Measurements from ENCODE around the gene TINAG. TPM values are rescaled to one million over a fixed set of nuclear protein-coding genes. Genes with fewer than 3 reads are reported as not detected.

The TINAG gene, protein sequence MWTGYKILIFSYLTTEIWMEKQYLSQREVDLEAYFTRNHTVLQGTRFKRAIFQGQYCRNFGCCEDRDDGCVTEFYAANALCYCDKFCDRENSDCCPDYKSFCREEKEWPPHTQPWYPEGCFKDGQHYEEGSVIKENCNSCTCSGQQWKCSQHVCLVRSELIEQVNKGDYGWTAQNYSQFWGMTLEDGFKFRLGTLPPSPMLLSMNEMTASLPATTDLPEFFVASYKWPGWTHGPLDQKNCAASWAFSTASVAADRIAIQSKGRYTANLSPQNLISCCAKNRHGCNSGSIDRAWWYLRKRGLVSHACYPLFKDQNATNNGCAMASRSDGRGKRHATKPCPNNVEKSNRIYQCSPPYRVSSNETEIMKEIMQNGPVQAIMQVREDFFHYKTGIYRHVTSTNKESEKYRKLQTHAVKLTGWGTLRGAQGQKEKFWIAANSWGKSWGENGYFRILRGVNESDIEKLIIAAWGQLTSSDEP
- total RNA-seq, result 0.16 TPM
- long read RNA-seq, result 0 reads

- no peak for ATAC-seq (ENCODE audit: poor library complexity)
- DNase-seq, result no peak
- intact Hi-C loops (cut with DNase I), result no loop called here
Observed at GRCh38 chr6:54308289-54308985, at the start of gene TINAG. TSS of gene TINAG (plus strand) at chr6:54308441. CDS start at chr6:54308551, 110 bp downstream.

DNA sequence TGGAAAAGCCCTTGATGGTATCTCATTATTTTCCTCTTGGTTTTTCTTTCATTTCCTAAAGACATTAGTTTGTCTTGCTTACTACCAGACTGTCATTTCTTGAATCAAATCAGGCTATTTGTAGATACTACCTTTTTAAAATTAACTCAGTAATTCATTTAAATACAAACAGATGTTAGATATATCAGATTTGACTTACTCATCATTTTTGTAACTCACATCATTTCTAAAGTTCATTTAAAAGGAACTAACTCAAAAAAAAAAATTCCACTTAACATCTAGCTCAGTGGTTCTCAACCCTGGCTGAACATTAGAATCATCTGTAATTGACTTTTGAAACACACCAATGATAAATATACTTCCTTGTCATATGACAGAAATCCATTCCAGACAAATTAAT lies 48.2 kb upstream of the TINAG start:
- intact Hi-C loops (cut with DNase I), result no loop called here
- ATAC-seq (ENCODE audit: poor library complexity), result no peak

GRCh38 chr6:54262499-54262898 lies 45.7 kb upstream of the TINAG start:
- DNase-seq (no peak), ATAC-seq (ENCODE audit: poor library complexity) (no peak)
- intact Hi-C loops (cut with DNase I), result no loop called here

More for the DNA sequence above, 48.2 kb upstream of the TINAG start:
- no peak for DNase-seq

- intact Hi-C loops (cut with DNase I), result no loop called here
- DNase-seq, result no peak
- ATAC-seq (ENCODE audit: poor library complexity), result no peak
Observed at GRCh38 chr6:54262971-54263370, 45.3 kb upstream of the TINAG start.

GRCh38 chr6:54264581-54265272 lies 43.5 kb upstream of the TINAG start:
- intact Hi-C loops (cut with DNase I), result no loop called here
- ATAC-seq (ENCODE audit: poor library complexity) (no peak), DNase-seq (no peak)

GRCh38 chr6:54266400-54266923 lies 41.8 kb upstream of the TINAG start:
- ATAC-seq (ENCODE audit: poor library complexity) (no peak), DNase-seq (no peak)
- intact Hi-C loops (cut with DNase I), result no loop called here

DNA sequence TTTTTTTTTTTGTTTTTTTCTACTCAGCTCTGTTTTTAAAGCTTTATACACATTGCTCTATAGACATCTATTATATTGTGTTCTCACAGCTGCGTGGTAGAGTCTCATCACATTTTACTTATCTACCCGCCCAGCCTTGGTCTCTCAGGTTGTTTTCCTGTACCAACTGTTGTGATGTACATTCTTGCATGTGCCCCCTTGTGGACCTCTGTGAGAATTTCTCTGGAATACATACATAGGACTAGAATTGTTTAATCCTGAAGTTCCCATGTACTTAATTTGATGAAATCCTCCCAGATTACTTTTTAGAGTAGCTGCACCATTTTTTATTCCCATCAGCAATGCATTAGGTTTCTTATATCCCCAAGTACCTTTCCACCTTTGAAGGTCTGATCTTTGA lies 40.4 kb upstream of the TINAG start:
- ATAC-seq (ENCODE audit: poor library complexity), result no peak
- DNase-seq, result no peak
- intact Hi-C loops (cut with DNase I), result no loop called here

DNA sequence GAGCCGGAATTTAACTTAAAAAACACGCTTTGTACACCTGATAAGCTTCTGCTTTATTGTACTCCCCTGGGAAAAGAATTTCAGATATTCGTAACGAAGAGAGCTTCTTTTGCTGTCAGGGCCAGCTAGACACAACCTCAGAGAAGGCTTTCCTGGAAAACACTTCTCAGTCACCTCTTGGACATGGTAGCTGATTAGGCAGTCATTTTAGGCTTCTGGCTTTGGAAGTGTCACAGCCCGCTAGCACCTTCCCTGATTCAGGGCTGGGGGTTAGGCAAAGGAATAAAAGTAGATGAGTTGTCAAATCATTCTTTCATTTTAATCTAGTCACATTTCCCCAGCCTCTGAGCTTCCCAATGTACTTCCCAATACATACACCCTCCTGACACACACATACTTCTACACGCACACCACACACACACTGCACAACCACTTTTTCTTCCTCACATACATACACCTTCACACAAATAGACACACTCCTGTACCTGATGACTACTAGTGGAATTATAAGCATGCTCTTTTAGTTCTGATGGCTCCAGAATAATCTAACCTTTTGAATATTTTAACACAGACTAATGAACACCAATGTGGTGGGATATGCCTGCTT lies 34.9 kb upstream of the TINAG start:
- peak; percentile 30 for ATAC-seq (ENCODE audit: poor library complexity)
- intact Hi-C loops (cut with DNase I), result no loop called here
- DNase-seq, result no peak

- intact Hi-C loops (cut with DNase I), result no loop called here
- no peak for DNase-seq
Observed at GRCh38 chr6:54274383-54274782, 33.9 kb upstream of the TINAG start.

DNA sequence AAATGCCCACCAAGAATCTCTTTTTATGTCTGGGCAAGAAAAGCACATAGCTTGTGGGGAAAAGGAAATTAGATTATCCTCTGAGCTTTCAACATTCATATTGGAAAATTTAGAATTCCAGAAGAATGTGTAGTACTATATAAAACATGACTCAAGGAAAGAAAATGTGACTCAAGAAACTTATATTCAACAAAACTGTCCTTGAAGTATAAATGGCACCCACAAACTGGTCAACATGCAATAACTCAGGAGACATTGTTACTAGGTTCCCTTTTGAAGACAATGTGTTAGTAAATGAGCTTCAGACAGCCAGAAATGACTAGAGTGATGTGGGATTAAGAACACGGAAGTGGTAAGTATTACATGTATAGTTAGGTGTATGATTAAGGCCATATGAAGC lies 26.1 kb upstream of the TINAG start:
- intact Hi-C loops (cut with DNase I), result no loop called here
- no peak for DNase-seq
- no peak for ATAC-seq (ENCODE audit: poor library complexity)

More at GRCh38 chr6:54274383-54274782, 33.9 kb upstream of the TINAG start:
- peak; percentile 10 for ATAC-seq (ENCODE audit: poor library complexity)

- DNase-seq (no peak), ATAC-seq (ENCODE audit: poor library complexity) (no peak)
Observed at GRCh38 chr6:54284161-54284860, 23.9 kb upstream of the TINAG start.

GRCh38 chr6:54285595-54285994 lies 22.6 kb upstream of the TINAG start:
- intact Hi-C loops (cut with DNase I), result no loop called here
- ATAC-seq (ENCODE audit: poor library complexity), result no peak

More at GRCh38 chr6:54284161-54284860, 23.9 kb upstream of the TINAG start:
- intact Hi-C loops (cut with DNase I), result no loop called here

DNA sequence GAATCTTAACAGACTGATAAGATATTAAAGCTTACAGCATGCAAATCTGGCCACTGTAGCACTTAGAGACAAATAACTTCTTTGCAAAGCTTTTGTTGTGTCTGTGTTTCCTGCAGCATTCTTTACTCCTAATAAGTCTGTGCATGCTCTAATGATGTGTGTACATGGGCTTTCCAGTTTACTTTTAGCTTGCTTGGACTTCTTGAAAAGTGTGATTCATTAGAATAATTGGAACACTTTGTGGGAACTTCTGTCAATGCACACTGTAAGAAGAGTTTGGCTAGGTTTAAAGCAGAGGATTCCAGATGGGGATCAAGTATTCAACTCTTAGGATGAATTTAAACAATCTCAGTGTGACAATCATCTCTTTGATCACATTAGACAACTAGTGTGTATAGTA lies 22.1 kb upstream of the TINAG start:
- ATAC-seq (ENCODE audit: poor library complexity), result no peak
- intact Hi-C loops (cut with DNase I), result no loop called here
- DNase-seq, result no peak

More at GRCh38 chr6:54285595-54285994, 22.6 kb upstream of the TINAG start:
- DNase-seq, result no peak

GRCh38 chr6:54288474-54288873 lies 19.8 kb upstream of the TINAG start:
- DNase-seq, result no peak
- no peak for ATAC-seq (ENCODE audit: poor library complexity)
- intact Hi-C loops (cut with DNase I), result no loop called here

GRCh38 chr6:54289426-54289825 lies 18.8 kb upstream of the TINAG start:
- DNase-seq, result no peak
- ATAC-seq (ENCODE audit: poor library complexity), result no peak
- intact Hi-C loops (cut with DNase I), result no loop called here

GRCh38 chr6:54291146-54291545 lies 17.1 kb upstream of the TINAG start:
- ATAC-seq (ENCODE audit: poor library complexity) (no peak), DNase-seq (no peak)
- intact Hi-C loops (cut with DNase I), result no loop called here

- DNase-seq (no peak), ATAC-seq (ENCODE audit: poor library complexity) (no peak)
- intact Hi-C loops (cut with DNase I), result no loop called here
Observed at GRCh38 chr6:54291738-54292137, 16.5 kb upstream of the TINAG start.

- no peak for ATAC-seq (ENCODE audit: poor library complexity)
- intact Hi-C loops (cut with DNase I), result no loop called here
- peak; percentile 34 for DNase-seq
Observed at GRCh38 chr6:54294965-54295532, 13.2 kb upstream of the TINAG start.

Data from Right ventricle myocardium superior (tissue), 1 donor.